K562 (cell line): ENCODE measurements around the gene ARF1. TPM values are rescaled to one million over a fixed set of nuclear protein-coding genes. Genes with fewer than 3 reads are reported as not detected.

Source experiments
- ATAC-seq: fragments of 200-7000 bp; cut with Tn5 transposase; 3 replicates; pipeline ENCODE4 v1.9.1; 2020; ENCODE audit warnings: moderate library complexity
- BruUV-seq: library from RNA; stranded (reverse); fragments of 400-500 nt; replicated peaks from 2 replicates; lab custom pipeline; 2021; lab: Mats Ljungman, UMichigan
- CTCF ChIA-PET: fragments of 300-600 bp; formaldehyde crosslinking; extraction: SDS; loops from one replicate; lab custom pipeline; 2021; ENCODE audit warnings: low intra/inter-chr PET ratio; lab: Yijun Ruan, JAX
- POLR2A ChIA-PET: fragments of 300-600, 350-650 bp; sonication (Branson Sonifier 250); formaldehyde crosslinking; extraction: SDS; loops from one replicate; lab custom pipeline; 2021; ENCODE audit warnings: antibody characterized with exemption, inconsistent platforms; lab: Yijun Ruan, JAX
- DNase-seq, 4 experiments: peaks; one replicate each; pipeline versions ENCODE4 v3.0.0 to v3.0.0-alpha.2; 2011 to 2018; ENCODE audit warnings: low spot score in 3 of 4, mixed read lengths in 3 of 4; ENCODE audit errors: extremely low read depth in 1 of 4
- FAIRE-seq: peaks from 2 replicates; lab custom pipeline; 2011; peaks lifted over from hg19 to GRCh38; lab: Jason Lieb, UNC
- H2AFZ ChIP-seq: 2 replicates; pipeline ENCODE4 v1.6.0; 2011; ENCODE audit warnings: low read depth, low read length, control low read depth, inconsistent platforms
- H3K27ac ChIP-seq: fragments of 200-600 bp; 3 replicates; pipeline ENCODE4 v1.8.0; 2011; ENCODE audit warnings: low read depth, mild to moderate bottlenecking, control low read depth, inconsistent platforms, low read length, moderate library complexity, mixed read lengths; ENCODE audit errors: extremely low read depth
- H3K27me3 ChIP-seq, 2 experiments: fragments of 300-600 bp in 1 of 2; 2 replicates in 1 of 2; 3 replicates in 1 of 2; pipeline versions ENCODE4 v1.6.0 to v1.8.0; 2011; ENCODE audit warnings: inconsistent platforms in 2 of 2, low read length in 2 of 2, mild to moderate bottlenecking in 1 of 2, mixed read lengths in 1 of 2, moderate library complexity in 1 of 2; ENCODE audit not compliant: control insufficient read depth in 2 of 2, insufficient read depth in 2 of 2
- H3K36me3 ChIP-seq: fragments of 300-600 bp; 3 replicates; pipeline ENCODE4 v1.8.0; 2011; ENCODE audit warnings: mild to moderate bottlenecking, low read length, inconsistent platforms; ENCODE audit not compliant: control insufficient read depth, insufficient read depth
- H3K4me1 ChIP-seq, 2 experiments: fragments of 200-600 bp in 1 of 2; replicated peaks in 1 of 2; 2 replicates in 1 of 2; 3 replicates in 1 of 2; pipeline versions ENCODE4 v1.5.1 to v1.8.0; 2011; ENCODE audit warnings: inconsistent platforms in 2 of 2, low read length in 2 of 2, mild to moderate bottlenecking in 1 of 2, mixed read lengths in 1 of 2, moderate library complexity in 1 of 2; ENCODE audit not compliant: control insufficient read depth in 2 of 2, insufficient read depth in 2 of 2
- H3K4me2 ChIP-seq: 2 replicates; pipeline ENCODE4 v1.6.1; 2011; ENCODE audit warnings: low read length, control low read depth, inconsistent platforms, mixed read lengths; ENCODE audit not compliant: insufficient read depth
- H3K4me3 ChIP-seq: fragments of 200-600 bp; sonication (generic), shearing (Covaris generic); 2 replicates; pipeline ENCODE4 v1.5.1; 2016; ENCODE audit warnings: control low read depth, inconsistent platforms
- H3K79me2 ChIP-seq: fragments of 200-600 bp; 3 replicates; pipeline ENCODE4 v1.8.0; 2011; ENCODE audit warnings: low read length, inconsistent platforms; ENCODE audit not compliant: control insufficient read depth, insufficient read depth
- H3K9ac ChIP-seq, 2 experiments: 2 replicates each; pipeline versions ENCODE4 v1.6.0 to v1.6.1; 2011; ENCODE audit warnings: low read depth in 2 of 2, low read length in 2 of 2, control low read depth in 1 of 2, inconsistent platforms in 1 of 2, mild to moderate bottlenecking in 1 of 2, mixed read lengths in 1 of 2; ENCODE audit not compliant: insufficient read depth in 1 of 2
- H3K9me1 ChIP-seq: one replicate; pipeline ENCODE4 v1.6.0; 2011; ENCODE audit warnings: inconsistent platforms, mild to moderate bottlenecking, low read length, moderate library complexity; ENCODE audit not compliant: control insufficient read depth, insufficient read depth
- H3K9me3 ChIP-seq: replicated peaks from 2 replicates; pipeline ENCODE4 v1.5.1; 2011; ENCODE audit warnings: low read depth, low read length, inconsistent platforms; ENCODE audit not compliant: control insufficient read depth, insufficient read depth
- H4K20me1 ChIP-seq: replicated peaks from 2 replicates; pipeline ENCODE4 v1.6.1; 2011; ENCODE audit warnings: low read length, inconsistent platforms, mixed read lengths; ENCODE audit not compliant: control insufficient read depth, insufficient read depth
- CC2D1A ChIP-seq: fragments of 450-650 bp; IDR thresholded peaks from 2 replicates; pipeline ENCODE4 v1.6.1; 2017; ENCODE audit warnings: mild to moderate bottlenecking
- CTCF ChIP-seq, 3 experiments: IDR thresholded peaks in 2 of 3; conservative IDR thresholded peaks in 1 of 3; 2 replicates each; pipeline ENCODE4 v1.5.1; 2011 to 2012; ENCODE audit warnings: low read length in 3 of 3, mild to moderate bottlenecking in 3 of 3, control low read depth in 2 of 3, improper control_type of control experiment in 1 of 3, inconsistent platforms in 1 of 3, low read depth in 1 of 3, mixed read lengths in 1 of 3, moderate library complexity in 1 of 3; ENCODE audit not compliant: insufficient read depth in 2 of 3
- HMGN3 ChIP-seq: IDR thresholded peaks from 2 replicates; pipeline ENCODE4 v1.6.1; 2011; ENCODE audit warnings: borderline replicate concordance, low read depth, mild to moderate bottlenecking, mixed read lengths, low read length; ENCODE audit not compliant: insufficient read length; ENCODE audit errors: extremely low read depth
- RAD21 ChIP-seq, 2 experiments: fragments of 250-450 bp in 1 of 2; fragments of 450-650 bp in 1 of 2; sonication (Bioruptor Pico) in 1 of 2; formaldehyde crosslinking in 1 of 2; IDR thresholded peaks in 1 of 2; conservative IDR thresholded peaks in 1 of 2; 2 replicates each; pipeline versions ENCODE4 v1.4.0 to v1.8.0; 2020 to 2022; ENCODE audit warnings: mild to moderate bottlenecking in 2 of 2, moderate library complexity in 1 of 2
- REST ChIP-seq, 2 experiments: fragments of 450-650 bp; formaldehyde crosslinking in 1 of 2; IDR thresholded peaks; 2 replicates each; pipeline versions ENCODE4 v1.4.0 to v1.6.1; 2014 to 2020; ENCODE audit warnings: mild to moderate bottlenecking in 2 of 2, borderline replicate concordance in 1 of 2, low read depth in 1 of 2
- SMC3 ChIP-seq: conservative IDR thresholded peaks from 2 replicates; pipeline ENCODE4 v1.6.1; 2011; ENCODE audit warnings: low read depth, low read length, improper control_type of control experiment; ENCODE audit not compliant: insufficient read depth
- SNRNP70 ChIP-seq: fragments of 200-400 bp; formaldehyde crosslinking; optimal IDR thresholded peaks from 2 replicates; pipeline ENCODE3; 2017; ENCODE audit warnings: low read depth, low read length
- STAG1 ChIP-seq: sonication (generic); formaldehyde crosslinking; IDR thresholded peaks from 2 replicates; pipeline ENCODE4 v1.5.0; 2020; ENCODE audit warnings: missing genetic modification reagents, borderline replicate concordance
- ZNF780A ChIP-seq: fragments of 250-450 bp; sonication (Bioruptor Pico); IDR thresholded peaks from 2 replicates; pipeline ENCODE4 v1.5.0; 2021; ENCODE audit warnings: mild to moderate bottlenecking
- WGBS: fragments of 100-300 bp; shearing (Covaris generic); methylation state at CpG from one replicate; pipeline ENCODE4 v1.1.6; 2016; ENCODE audit warnings: low coverage, mixed read lengths; ENCODE audit not compliant: insufficient coverage; ENCODE audit errors: missing lambda C conversion rate; 5-methylcytosine and 5-hydroxymethylcytosine counted together
- in situ Hi-C: fragments of 300-500 bp; cut with MboI; formaldehyde crosslinking; loops from 4 replicates; pipeline ENCODE4 v1.15.0; 2018; ENCODE audit warnings: inconsistent platforms, mixed read lengths
- intact Hi-C: fragments of 100-400 bp; cut with micrococcal nuclease; formaldehyde crosslinking; loops from 2 replicates; pipeline ENCODE4 v1.14.2; 2022
- polyA plus RNA-seq, 8 experiments: library from polyadenylated mRNA; depleted of rRNA in 4 of 8; stranded (reverse) in 5 of 8; unstranded in 3 of 8; fragments of >200 nt; fragmentation: Nextera tagmentation in 2 of 8; fragmentation: Illumina TruSeq in 1 of 8; extraction: Ambion mirVana in 2 of 8; extraction: Trizol in 1 of 8; gene quantifications; 2 replicates each; pipeline versions ENCODE4 v1.2.1 to v1.2.3, GENCODE V29; 2011 to 2014; ENCODE audit warnings: inconsistent platforms in 1 of 8, missing spikeins in 1 of 8
- total RNA-seq, 7 experiments: library from RNA; depleted of rRNA in 6 of 7; stranded (reverse); fragments of >200 nt in 6 of 7; fragmentation: Illumina TruSeq in 2 of 7; extraction: Trizol in 2 of 7; gene quantifications; 2 replicates each; pipeline versions ENCODE4 v1.2.1 to v1.2.3, GENCODE V29; 2011 to 2021; ENCODE audit warnings: low replicate concordance in 1 of 7

Gene ARF1
- total and polyA plus RNA-seq, 9 of the 15 experiments (the other 6 are each of a cell fraction or from before 2014, with no cell fraction given): 69.8 to 593 (median 325) TPM

GRCh38 chr1:228073857-228074545 is 8.5 kb upstream of the ARF1 start:
- intact Hi-C loops: loop anchor here (1.0 kb wide), 1 partner anchor 70 kb away; no protein-coding TSS in a partner anchor
- ATAC-seq (peak; percentile 77), DNase-seq (peak; percentile 61 to 69 (median 62)), FAIRE-seq (peak; percentile 54)
- H3K27me3 ChIP-seq: peaks cover 0 to 24% of the 10 kb centered on the region in 2 experiments; a peak in 3 of 5 replicates
- WGBS: 9% methylated on average over 16 of the region's 16 CpGs
- H3K9me3 ChIP-seq: no peaks in the 10 kb centered on the region
- TF ChIP-seq SNRNP70: no peak
- TF ChIP-seq SMC3: peak; percentile 35; the same call in 1 of the 2 replicates
- TF ChIP-seq CTCF (IDR thresholded peaks at IDR 0.05 in 2 of 3, conservative IDR thresholded peaks at IDR 0.05 in 1 of 3; ENCODE audit: insufficient read depth in 2 of 3, low read depth in 1 of 3, low read length in 3 of 3): peak; percentile 69 to 77 (median 72)
- TF ChIP-seq REST (IDR thresholded peaks at IDR 0.05; ENCODE audit: borderline replicate concordance): 0 out of 2 replicates have a peak, but pooled peaks have one; percentile 38
- no peak for TF ChIP-seq REST (CRISPR knock-in tag; IDR thresholded peaks at IDR 0.05; ENCODE audit: low read depth)
- TF ChIP-seq HMGN3: peak; percentile 37
- 0 out of 2 replicates have a peak, but pooled peaks have one; percentile 14 for TF ChIP-seq CC2D1A
- no peak for TF ChIP-seq ZNF780A
- peak; percentile 13; the same call in 1 of the 2 replicates for TF ChIP-seq STAG1 (CRISPR knock-in tag)
- TF ChIP-seq RAD21 (CRISPR knock-in tag; conservative IDR thresholded peaks at IDR 0.05 in 1 of 2, IDR thresholded peaks at IDR 0.05 in 1 of 2): peak; percentile 38 to 71; a peak in 3 of 4 replicates
- H3K9ac ChIP-seq: peak overlapping the region in 1 of 2 experiments; percentile 6; a peak in 2 of 4 replicates
- no peaks in the 10 kb centered on the region for H3K9me1 ChIP-seq
- no peak overlapping the region for H3K27ac ChIP-seq
- H3K36me3 ChIP-seq: no peaks in the 10 kb centered on the region
- in situ Hi-C loops: no loop called here
- no peak overlapping the region for H3K4me3 ChIP-seq
- no peak overlapping the region for H2AFZ ChIP-seq
- CTCF ChIA-PET: interaction anchor here (0.6 to 1.5 kb wide), 3 partner anchors 70 to 1227 kb away, joined by 4 read pairs; no protein-coding TSS in a partner anchor
- no peaks in the 10 kb centered on the region for H3K79me2 ChIP-seq
- no peak overlapping the region for H3K4me2 ChIP-seq
- peaks cover 0 to 29% of the 10 kb centered on the region in 2 experiments; a peak in 2 of 5 replicates for H3K4me1 ChIP-seq
- POLR2A ChIA-PET: interaction anchor here (0.6 to 1.6 kb wide), 5 partner anchors 9 to 238 kb away, joined by 3 to 7 read pairs (median 3); no protein-coding TSS in a partner anchor
- peaks cover 34% of the 10 kb centered on the region for H4K20me1 ChIP-seq
- BruUV-seq: no TSS peak
